GM12873 (cell line): Measurements from ENCODE around the gene TSTD1.

Experiments
- TF ChIP-seq, protein P1 (sequence below): IDR thresholded peaks from 2 replicates; pipeline ENCODE4 v1.5.1; 2012; ENCODE audit warnings: low read depth, mild to moderate bottlenecking, moderate library complexity, low read length, control low read depth; ENCODE audit not compliant: insufficient read depth; ENCODE audit errors: missing control alignments

The TSTD1 gene, protein sequence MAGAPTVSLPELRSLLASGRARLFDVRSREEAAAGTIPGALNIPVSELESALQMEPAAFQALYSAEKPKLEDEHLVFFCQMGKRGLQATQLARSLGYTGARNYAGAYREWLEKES

DNA sequence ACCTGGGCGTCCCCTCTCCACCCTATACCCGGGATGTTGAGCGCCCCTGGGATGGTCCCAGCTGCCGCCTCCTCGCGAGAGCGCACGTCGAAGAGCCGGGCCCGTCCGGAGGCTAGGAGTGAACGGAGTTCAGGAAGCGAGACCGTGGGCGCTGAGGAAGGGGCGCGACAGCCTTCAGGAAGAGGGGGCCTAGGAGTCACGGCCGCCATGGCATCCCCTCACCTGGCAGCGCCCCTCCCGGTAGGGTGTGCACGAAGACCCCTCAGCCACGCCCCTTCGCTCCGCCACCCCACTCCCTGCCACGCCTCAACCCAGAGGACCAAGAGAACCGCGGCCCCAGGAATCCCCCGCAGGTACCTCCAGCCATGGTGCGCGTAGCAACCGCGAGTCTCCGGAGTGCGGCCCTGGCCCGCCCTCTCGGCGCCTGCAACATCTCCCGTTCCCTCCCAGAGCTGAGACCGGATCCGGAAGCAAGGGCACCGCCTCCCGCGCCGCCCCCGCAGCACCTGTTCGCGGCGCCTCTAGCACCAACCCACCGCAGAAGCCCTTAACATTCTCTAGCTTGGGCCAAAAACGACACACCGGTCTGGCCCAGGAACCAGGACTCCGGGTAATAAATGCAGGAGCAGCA is at the start of gene TSTD1:
TSTD1 (minus strand) TSS at position 442 of the 631 bp plus-strand sequence; CDS start at position 367, 75 bp downstream.
- TF ChIP-seq, protein P1, sequence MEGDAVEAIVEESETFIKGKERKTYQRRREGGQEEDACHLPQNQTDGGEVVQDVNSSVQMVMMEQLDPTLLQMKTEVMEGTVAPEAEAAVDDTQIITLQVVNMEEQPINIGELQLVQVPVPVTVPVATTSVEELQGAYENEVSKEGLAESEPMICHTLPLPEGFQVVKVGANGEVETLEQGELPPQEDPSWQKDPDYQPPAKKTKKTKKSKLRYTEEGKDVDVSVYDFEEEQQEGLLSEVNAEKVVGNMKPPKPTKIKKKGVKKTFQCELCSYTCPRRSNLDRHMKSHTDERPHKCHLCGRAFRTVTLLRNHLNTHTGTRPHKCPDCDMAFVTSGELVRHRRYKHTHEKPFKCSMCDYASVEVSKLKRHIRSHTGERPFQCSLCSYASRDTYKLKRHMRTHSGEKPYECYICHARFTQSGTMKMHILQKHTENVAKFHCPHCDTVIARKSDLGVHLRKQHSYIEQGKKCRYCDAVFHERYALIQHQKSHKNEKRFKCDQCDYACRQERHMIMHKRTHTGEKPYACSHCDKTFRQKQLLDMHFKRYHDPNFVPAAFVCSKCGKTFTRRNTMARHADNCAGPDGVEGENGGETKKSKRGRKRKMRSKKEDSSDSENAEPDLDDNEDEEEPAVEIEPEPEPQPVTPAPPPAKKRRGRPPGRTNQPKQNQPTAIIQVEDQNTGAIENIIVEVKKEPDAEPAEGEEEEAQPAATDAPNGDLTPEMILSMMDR: peak; percentile 20

GRCh38 chr1:161086457-161086856 is 47.7 kb upstream of the TSTD1 start:
- TF ChIP-seq, protein P1: no peak

GRCh38 chr1:161085165-161085564 is 46.4 kb upstream of the TSTD1 start:
- TF ChIP-seq, protein P1: no peak

DNA sequence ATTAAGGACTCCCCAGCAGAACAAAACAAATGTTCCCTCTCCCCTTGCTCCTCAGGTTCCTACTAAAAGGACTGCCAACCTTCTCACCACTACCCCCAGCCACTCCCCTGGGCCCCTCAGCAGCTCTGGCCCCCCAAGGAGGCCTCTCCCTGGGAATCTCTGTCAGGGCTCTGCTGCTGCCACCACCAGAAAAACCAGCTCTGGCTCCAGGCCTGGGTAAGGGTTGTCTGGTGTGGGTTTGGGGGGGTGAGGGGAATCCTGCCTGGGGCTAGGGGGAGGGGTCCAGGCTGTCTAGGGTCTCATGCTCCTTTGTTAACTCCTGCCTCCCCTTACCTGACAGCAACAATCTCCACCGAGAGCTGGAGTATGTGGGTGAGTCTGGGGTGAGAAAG is 45.8 kb upstream of the TSTD1 start:
- TF ChIP-seq, protein P1: no peak

GRCh38 chr1:161083748-161084596 is 45.2 kb upstream of the TSTD1 start:
- TF ChIP-seq, protein P1: no peak

GRCh38 chr1:161082996-161083747 is 44.4 kb upstream of the TSTD1 start:
- TF ChIP-seq, protein P1: no peak
